Activated gamma-delta T cell treated with anti-CD3 and anti-CD28 coated beads, Interleukin-2, amount 50 U/mL, for 16 hours (primary cell): Measurements from ENCODE around the gene TLE1.
"Not testable (repeated sequence)": the region's sequence is repeated elsewhere in the genome, so short reads cannot be mapped to it uniquely, and the experiment has no call there.

ENCODE experiments used
- DNase-seq: peaks from one replicate; pipeline ENCODE4 v3.0.0-alpha.2; 2020; ENCODE audit warnings: low read depth

TLE1 gene

GRCh38 chr9:81652058-81652687, 37.2 kb downstream of the TLE1 start:
- no peak for DNase-seq

GRCh38 chr9:81650586-81651515, 38.5 kb downstream of the TLE1 start:
- no peak for DNase-seq

GRCh38 chr9:81649475-81650240, 39.7 kb downstream of the TLE1 start:
- DNase-seq, result no peak

- no peak for DNase-seq
Measured at GRCh38 chr9:81648891-81649290, 40.5 kb downstream of the TLE1 start.

GRCh38 chr9:81646337-81646736, 43.0 kb downstream of the TLE1 start:
- DNase-seq, result no peak

- not testable (repeated sequence) for DNase-seq
Measured at GRCh38 chr9:81644513-81644912, 44.8 kb downstream of the TLE1 start.

GRCh38 chr9:81637276-81637675, 52.1 kb downstream of the TLE1 start:
- DNase-seq, result no peak

GRCh38 chr9:81636255-81636599, 53.1 kb downstream of the TLE1 start:
- no peak for DNase-seq

GRCh38 chr9:81635521-81636254, 53.7 kb downstream of the TLE1 start:
- no peak for DNase-seq

- no peak for DNase-seq
Measured at GRCh38 chr9:81634915-81635516, 54.3 kb downstream of the TLE1 start.

- no peak for DNase-seq
Measured at GRCh38 chr9:81633952-81634854, 55.1 kb downstream of the TLE1 start.

GRCh38 chr9:81632599-81632998, 56.7 kb downstream of the TLE1 start:
- no peak for DNase-seq

- DNase-seq, result no peak
Measured at GRCh38 chr9:81631218-81631745, 58.1 kb downstream of the TLE1 start.

- DNase-seq, result no peak
Measured at GRCh38 chr9:81629440-81629839, 59.9 kb downstream of the TLE1 start.

GRCh38 chr9:81628897-81629296, 60.5 kb downstream of the TLE1 start:
- DNase-seq, result no peak

GRCh38 chr9:81627481-81627880, 61.9 kb downstream of the TLE1 start:
- DNase-seq, result no peak

- DNase-seq, result no peak
Measured at GRCh38 chr9:81626511-81626910, 62.8 kb downstream of the TLE1 start.

GRCh38 chr9:81625969-81626368, 63.4 kb downstream of the TLE1 start:
- DNase-seq, result no peak

GRCh38 chr9:81623778-81624177, 65.6 kb downstream of the TLE1 start:
- no peak for DNase-seq
